GDM1 (cell line): ENCODE measurements around the gene MBNL2.

ENCODE experiments used
- DNase-seq: peaks from one replicate; lab custom pipeline; 2025; lab: John Stamatoyannopoulos, UW

Gene MBNL2

DNA sequence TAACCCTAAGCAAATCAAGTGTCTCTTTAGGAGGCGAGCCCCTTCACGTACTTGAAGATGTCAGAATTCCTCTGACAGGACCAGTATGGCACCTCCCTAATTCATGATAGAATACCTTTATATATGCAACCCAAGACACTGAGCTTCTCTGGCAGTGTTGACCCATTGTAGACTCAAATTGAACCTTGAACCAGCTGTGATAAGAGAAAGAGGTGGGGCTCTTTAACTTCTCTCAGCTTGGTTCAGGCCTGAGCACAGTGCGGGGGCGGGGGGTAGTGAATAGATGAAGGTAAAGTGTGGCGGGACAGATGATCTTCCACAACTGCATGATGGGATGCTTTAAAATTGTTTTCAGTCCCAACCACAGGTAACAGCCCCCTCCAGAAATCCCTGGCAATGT is 12.1 kb downstream of the MBNL2 start:
- DNase-seq, result no peak

DNA sequence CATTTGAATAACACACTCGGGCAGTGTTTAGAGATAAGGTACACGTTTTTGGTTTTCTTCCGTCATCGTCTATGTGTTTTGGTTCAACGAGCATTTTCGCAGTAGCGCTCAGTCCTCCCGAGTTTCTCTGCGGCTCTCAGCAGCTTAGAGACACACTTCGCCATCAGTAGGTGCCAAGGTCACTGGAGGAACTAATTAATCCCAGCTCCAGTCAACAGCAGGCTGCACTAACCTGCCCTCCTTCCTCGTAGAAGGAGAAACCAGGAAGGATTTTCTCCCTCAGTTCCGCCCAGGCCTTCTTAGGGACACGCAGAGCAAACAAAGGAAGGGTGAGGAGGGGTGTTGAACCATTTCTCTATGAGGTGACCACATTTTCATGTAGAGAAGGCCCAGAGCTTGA is 12.6 kb downstream of the MBNL2 start:
- DNase-seq, result no peak

DNA sequence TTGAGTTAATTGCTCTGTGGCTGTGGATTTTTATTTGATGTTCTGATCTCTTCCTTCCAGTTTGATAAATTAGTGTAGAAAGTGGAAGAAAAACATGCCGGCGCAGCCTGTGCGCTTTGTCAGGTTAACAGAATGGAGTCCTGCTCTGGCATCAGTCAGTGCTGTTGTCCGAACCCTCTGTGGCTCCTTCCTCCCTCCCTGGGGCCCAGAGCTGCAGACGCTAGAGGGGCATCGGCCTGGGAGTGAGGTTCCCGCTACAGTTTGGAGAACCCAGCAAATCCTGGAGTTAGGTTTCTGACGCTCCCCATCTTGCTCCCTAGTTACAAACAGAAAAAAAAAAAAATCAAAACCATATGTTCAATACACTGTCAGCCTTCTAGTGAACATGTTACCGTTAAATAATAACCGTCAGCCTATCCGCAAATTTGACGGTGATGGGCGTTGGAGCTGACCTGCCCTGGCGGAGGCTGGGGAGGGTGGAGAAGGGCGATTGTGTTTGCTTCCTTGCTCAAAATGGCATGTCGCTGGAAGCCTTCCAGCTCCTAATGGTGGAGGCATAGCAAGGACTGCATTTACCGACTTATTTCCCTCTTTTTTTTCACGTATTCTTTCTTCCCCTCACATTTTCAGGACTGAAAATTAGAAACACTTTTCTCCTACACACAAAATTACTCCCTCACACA is 13.6 kb downstream of the MBNL2 start:
- no peak for DNase-seq

DNA sequence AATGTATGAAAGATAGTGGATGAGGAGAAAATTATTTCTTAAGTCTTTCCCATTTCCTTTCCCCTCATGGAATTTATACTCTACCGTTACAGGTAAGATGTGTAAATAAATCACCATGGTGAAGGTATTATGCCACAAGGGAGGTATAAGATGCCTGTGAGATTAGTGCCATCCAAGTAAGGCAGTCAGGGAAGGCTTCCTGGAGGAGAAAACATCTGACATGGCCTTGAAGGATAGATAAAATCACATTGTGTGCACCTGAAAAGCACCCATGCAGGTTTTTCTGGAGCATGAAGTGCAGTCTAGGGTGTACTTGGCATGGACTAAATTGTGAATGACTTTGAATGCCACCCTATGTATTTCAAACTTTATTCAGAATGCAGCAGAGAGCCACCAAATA is 15.3 kb downstream of the MBNL2 start:
- no peak for DNase-seq

DNA sequence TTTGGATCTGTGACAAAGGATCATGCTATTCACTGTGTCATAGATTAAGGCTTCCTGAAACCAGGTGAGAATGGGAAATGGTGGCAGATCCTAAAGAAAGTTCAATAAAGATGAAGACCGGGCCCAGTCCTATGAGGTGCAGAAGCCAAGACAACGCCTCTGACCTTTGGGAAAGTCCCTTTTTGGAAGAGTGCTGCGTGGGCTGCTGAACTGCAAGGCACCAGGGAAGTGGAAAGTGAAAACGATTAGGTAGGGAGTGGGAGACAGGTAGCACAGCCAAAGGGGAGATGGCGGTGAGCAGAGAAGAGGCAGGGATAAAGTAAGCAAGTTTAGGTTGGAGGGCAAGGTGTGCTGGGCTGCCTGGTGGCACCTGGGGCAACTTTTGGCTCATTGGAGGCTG is 16.3 kb downstream of the MBNL2 start:
- no peak for DNase-seq

DNA sequence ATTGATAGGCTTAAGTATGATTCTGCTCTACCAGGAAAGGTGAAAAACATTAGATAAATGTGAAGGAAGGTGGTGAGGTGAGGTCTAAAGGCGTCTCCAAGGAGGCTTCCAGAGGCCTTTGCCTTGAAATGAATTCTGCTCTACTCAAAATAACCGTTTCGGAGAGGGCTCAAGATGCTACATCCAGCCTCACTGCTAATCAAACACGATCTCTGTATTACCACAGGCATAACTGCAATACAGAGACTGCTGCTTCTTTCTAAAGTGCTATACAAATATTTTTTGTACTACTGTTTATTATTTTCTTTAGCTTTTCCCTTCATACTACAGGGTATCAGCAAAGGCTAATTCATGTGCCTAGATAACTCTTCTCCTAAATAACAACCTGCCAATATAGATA is 16.8 kb downstream of the MBNL2 start:
- no peak for DNase-seq

DNA sequence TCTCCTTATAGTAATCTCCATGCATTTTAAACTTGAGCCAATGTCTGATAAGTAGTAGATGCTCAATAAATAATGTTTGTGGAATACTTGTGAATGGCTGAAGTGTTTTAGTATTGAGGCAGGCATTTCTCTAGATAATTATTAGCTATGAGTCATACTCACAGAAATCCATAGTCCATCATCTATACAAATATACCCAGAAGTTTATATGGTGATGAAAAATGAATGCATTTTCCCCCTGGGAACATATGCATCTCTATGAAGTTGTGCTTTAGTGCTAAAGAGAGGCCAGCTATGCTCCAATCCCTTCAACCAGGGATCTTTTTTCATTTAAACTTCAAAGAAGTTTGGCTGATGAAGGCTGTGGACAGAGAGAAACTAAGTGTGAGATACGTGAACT is 17.2 kb downstream of the MBNL2 start:
- no peak for DNase-seq

DNA sequence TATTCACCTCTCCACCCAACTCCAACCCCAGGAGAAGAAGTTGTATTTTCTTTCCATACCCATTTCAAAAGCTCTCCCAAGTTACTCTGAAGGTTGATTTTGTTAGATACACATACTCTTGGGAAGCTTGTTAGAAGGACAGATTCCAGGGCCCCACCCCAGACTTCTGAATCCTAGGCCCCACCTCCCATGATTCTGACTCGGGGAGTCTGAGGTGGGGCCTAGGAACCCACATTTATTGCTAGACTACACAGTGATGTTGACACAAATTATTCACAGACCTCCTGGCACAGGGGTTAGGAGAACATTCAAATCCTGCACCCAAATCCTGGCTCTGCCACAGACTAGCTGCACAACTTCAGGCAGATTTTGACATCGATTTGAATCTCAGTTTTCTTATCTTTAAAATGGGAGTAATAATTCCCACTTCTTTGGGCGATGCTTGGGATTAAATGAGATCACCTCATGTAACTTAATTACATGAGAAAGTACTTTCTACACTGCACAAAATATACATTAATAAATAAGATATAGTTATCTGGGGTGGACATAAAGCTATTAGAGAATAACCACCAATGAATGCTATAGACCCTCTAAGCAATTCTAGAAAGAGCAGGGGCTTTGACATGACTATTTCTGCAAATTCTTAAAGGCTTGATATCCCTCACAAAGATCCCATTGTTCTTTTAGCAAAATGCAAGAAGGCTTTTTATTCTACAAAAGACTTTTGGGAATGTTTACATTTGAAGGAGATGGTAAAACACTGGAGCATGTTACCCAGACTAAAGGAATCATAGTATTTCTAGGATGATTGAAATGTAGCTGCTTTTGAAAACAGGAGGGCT is 18.0 kb downstream of the MBNL2 start:
- no peak for DNase-seq

DNA sequence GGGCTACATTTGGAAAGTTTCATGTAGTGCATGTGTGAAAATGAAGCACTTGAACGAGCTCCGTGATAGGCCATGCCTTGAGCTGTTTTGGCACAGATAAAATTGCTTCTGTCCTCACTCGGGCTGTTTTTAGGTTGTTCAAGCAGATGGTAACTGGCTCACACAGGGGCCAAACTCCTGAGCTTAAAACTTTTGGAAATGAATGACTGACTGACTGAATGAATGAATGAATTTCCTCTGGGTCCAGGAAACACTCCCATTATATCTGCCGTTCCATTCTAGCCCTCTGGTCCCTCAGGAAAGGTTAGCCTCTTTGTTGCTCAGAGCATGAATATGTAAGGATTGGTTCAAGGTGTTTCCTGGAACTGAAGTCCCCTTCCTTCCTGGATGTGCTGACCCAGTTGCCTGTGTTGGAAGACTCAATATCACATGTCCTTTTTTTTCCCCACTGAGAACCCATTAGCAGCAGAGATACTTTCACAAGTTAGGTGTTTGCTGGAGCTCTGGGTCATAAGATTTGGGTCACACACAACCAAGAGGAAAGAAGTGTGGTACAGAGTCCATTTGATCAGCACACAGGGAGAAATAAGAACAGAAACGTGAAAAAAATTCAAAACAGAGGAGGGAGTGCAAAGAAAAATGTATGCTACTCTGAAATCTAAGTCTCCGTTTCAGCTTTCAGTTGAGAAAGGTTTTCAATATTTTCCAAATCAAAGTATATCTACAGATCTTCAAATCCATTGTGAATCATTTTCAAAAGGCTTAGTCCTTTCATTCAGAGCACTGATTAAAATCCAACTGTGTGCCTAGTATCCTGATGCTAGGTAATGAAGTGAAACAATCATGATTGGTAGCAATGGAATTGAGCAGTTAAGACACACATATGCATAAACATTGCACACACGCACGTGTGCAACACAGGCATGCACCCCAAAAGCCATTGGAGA is 18.9 kb downstream of the MBNL2 start:
- no peak for DNase-seq

DNA sequence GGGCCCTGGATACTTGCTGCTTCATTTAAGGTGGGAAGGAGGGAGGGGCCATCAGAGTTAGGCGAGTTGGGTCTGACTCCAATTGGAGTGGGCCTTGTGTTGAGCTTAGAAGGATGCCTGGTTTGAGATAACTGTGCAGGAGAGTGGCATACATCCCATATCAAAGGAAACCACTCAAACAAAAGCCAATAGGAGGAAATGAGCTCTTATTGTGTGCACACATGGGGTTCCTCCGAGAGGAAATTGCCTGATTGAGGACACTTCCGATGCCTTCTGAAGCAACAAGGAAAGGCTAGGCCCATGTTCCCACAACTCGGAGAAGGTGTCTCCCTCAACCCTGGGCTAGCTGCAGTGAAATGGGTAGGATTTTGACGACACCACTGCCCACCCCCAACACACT is 19.6 kb downstream of the MBNL2 start:
- no peak for DNase-seq

DNA sequence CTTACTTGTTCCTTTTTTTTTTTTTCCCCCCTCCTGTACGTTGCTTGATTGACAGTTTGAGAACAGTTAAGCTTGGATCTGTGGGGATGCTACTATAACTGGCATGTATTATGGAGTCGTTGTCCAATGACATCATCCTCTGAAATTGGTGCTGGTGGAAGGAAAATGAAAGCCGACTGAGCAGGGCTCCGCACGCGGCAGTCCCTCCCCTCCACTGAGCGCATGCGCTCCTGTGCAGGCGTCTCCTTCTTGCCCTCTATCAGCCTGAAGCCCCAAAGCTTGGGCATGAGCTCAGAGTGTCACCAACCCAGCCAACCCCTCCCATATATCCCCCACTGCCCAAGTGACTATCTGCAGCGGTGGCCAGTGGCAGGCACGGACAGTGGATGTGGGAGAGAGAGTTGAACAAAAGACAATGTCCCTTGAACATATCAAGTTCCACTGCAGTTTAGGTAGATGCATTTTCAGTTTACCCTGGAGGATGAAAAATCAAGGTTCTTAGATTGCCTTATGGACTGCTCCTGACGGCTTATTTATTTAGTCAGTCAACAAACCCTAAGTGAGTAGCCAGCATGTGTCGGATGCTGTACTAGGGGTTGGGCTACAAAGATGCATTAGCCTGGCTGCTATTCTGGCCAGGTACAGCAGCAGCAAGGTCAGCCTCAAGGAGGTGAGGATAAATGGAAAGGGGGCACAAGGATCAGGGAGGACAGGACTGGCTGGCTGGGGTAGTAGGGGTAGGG is 20.8 kb downstream of the MBNL2 start:
- no peak for DNase-seq

DNA sequence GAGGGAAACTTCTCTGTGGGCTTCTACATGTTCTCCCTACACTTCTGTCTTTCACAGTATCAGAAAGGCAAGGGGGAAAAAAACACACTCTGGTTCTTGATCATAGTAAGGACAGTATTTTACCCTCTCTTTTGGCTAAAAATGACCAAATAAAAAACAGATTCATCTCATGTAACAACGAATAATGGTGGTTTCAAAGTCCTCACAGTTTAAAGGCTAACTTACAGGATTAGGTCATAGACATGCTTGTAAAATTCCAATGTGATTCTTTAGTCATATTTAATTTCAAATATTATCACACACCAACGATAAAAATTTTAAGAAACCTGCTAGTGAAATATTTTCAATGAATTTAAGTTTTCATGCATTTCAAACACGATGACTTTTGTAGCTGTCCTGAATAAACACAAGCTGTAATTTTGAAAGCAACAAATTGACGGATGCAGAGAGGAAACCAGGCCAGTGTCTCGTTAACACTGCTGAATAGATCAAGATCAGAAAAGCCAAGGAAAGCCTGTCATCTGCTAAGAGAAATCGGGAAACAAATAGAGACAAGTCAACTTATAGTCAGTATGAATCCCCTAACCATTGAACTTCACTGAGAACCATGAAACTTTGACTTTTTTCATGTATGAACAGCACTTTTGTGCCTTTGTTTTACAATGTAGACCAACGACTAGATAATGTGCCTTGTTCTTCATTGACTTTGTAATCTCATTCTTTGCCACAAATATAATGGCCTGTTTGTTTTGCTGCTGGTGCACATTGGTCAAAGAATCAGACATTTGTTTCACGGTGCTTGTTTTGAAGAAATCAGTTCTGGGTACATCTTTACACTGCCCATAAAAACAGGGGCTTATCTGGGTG is 22.0 kb downstream of the MBNL2 start:
- DNase-seq, result no peak

DNA sequence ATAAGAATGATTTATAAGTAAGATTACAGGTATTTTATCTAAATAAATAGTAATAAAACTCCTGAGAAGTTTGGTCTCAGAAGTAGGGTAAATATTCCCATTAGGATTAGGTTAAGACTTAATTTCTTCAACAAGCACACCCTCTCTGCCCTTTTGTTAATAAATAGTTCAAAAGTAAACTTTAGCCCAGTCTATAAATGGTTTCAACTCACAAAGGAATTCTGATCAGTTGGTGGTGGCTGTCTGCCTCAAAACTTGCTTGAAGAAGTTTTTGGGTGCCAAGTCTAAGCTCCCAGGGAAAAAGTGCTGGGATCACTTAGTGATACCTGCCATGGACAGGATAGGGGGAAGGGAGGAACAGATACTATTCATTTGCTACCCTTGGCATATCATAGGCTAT is 22.9 kb downstream of the MBNL2 start:
- DNase-seq, result no peak

DNA sequence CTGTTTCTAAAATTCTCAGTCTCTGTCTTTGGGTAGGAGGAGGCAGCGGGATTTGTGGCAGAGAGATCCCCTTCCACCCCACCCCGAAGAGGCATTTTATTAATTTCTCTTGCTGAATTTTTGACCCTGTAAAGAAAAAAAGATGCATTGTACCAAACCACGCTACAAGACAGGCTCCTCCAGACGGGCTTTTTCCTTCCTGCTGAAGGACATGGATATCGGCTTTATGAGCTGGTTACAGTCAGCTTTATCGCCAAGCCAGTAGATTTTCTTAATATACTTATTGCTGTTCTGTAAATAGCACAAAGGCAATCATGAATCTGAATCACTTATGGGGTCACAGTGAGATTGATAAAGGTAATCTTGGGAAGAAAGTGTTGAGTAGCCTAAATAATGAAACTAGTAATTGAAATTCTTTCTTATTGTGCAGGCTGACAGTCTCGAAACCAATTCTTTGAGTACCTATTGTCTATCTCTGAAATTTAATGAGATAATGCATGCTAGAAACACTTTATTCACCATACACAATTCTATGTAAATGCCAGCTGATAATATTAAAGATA is 24.5 kb downstream of the MBNL2 start:
- no peak for DNase-seq

DNA sequence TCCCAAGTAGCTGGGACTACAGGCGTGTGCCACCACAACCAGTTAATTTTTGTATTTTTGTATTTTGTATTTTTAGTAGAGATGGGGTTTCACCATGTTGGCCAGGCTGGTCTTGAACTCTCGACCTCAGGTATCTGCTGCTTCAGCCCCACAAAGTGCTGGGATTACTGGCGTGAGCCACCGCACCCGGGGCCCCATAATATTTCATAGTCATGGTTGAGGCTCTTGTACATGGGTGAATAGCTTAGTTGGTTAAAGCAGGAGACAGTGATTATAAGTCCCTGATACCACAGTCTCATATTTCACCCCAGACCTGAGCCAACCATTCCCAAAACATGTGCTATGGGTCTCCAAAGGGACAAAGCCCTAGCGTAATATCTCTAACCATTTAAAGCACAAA is 26.1 kb downstream of the MBNL2 start:
- no peak for DNase-seq

DNA sequence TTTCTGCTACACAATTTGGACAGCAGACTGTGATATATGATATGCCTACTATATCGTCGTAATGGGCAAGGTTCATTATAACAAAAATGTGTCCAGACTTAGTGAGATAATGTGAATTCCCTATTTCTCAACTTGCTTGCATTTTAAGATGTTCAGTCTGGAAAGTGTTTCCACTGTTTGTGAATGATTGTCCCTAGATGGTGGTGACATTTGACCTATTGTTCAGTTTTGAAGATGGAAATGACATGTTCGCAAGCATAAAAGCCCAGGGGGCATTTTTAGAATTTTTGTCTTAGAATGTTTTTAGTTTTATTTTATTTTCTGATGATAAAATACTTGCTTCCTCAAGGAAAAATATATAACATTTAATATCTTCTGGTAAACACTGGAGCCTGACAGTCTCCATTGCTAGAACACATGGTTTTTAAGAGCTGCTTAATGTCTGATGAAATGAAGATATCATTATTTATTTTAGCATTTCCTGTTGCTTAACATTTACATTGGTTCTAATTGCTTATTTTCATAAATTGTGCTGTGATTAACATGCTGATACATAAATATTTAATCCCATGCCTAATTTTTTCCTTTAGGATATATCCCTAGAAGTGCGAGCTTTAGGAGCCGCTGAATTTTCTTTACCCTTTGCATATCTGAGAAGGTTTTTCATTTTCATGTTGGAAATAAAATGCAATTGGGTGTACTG is 27.1 kb downstream of the MBNL2 start:
- no peak for DNase-seq

DNA sequence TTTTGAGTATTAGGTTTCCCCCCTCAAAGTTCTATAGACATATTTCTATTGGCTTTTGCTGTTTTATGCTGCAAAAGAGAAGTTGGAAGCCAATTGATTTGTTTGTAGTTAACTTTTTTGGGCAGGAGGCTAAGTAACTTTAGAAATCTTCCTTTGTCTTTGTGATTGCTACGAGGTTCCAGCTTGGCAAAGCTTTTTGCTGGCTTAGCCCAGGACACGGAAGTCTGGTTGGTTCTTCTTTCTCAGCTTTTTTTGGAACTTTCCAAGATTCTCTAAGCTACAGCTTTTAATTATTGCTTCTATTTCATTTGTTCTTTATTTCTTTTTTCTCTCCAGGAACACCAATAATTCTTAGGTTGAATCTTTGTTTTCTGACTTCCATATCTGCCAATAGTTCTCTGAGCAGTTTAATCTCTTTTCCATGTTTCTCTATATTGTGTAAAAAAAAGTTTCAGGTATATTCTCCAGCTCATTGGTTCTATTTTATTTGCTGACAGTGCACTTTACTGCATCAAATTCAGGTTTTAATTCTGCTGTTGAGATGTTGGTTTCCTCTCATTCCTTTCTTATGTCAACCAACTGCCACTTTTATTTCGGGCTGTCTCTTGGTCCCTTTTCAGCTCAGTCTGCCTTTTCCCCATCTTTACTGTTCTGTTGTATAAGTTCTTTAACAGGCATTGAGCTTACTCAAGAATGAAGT is 27.8 kb downstream of the MBNL2 start:
- no peak for DNase-seq

DNA sequence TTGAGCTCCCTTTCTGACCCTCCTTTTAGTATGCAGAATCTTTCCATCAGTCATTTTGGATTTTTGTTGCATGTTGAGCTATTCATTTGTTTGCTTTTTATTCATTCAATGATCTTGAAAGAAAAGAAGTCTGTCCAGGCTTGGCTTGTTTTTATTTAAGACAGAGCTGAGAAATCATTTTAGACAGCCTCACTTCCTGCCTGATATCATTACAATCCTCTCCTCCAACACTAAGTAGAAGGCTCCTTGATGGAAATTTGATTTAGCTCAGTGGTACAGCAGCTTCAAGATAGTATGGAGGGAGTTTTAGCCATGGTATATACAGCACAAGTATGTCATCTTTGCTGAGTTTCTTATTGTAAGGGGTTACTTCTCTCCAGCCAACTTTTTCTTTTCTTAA is 28.4 kb downstream of the MBNL2 start:
- DNase-seq, result no peak

DNA sequence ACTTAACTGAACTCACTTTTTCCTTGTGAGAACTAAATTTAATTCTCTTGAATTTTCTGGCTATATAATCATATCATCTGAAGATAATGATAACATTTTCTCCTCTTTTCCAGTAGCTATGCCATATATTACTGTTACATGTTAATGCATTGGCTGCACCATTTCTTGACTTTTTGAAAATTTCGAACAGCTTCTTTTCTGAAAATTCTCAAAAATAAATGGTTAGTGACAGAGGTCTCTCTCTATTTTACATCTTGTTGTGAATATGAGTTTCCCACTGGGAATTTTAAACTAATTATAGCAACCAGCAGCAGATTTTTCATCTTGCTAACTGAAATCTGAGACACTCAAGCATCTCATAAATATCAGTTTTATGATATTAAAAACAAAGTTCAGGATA is 30.6 kb downstream of the MBNL2 start:
- DNase-seq, result no peak
